Medulla oblongata (tissue), 1 donor: ENCODE data around the gene ASNSD1.
"Not testable (repeated sequence)": the region's sequence is repeated elsewhere in the genome, so short reads cannot be mapped to it uniquely, and the experiment has no call there.

Source experiments
- DNase-seq: peaks from one replicate; pipeline ENCODE4 v3.0.0-alpha.2; 2015; ENCODE audit errors: extremely low spot score

ASNSD1 gene

DNA sequence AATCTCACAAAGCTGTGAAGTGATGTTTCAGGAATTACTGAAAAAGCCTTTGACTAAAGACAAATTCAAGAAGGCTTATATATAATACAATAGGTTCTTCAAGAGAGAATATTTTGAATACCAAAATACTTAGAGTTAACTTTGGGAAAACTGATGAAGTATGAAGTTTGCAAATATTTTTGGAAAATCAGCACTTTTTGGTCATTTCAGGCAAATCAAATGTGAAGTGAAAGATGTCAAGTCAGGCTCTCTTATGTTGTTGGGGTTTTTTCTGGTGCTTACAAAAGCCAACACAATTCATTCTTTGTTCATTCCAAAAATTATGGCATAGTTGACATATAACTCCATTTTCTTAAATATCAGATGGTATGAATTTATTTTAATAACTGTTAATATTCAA, 14.7 kb upstream of the ASNSD1 start:
- DNase-seq = no peak

DNA sequence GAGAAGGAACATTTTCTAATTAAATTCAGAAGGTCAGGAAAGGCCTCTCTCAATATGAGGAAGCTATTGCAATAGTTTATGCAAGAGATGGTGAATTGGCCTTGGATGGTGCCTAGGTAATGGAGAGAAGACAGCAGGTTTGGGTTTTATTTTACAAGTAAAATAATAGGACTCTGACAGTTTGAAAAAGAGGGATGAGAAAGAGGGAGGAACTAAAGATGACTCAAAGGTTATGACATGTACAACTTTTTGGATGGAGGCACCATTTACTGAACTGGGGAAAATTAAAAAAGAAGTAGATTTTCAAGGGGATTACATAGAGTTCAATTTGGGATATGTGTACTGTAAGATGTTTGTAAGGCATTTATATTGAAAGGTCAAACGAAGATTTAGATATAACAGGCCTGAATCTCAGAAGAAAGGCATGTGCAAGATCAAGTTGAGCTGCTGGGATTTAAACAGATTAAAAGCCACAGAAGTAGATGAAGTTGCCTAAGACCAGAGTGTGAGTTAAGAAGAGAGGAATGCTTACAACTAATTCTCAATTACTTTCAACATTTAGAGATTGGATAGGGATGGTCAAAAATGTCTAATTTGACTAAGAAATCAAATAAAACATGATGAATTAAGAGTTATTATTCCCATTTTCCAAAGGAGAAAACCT, 12.3 kb upstream of the ASNSD1 start:
- DNase-seq = no peak

DNA sequence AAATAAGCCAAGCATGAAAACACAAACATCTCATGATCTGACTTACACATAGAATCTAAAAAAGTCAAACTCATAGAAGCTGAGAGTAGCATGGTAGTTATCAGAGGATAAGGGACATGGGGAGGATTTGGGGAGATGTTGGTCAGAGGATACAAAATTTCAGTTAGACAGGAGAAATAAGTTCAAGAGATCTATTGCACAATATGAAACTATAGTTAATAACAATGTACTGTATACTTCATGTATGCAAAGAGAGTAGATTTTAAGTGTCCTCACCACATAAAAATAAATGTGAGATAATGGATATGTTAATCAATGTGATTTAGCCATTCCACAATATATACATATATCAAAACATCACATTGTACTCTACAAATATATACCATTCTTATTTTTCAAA, 10.0 kb upstream of the ASNSD1 start:
- DNase-seq = no peak

DNA sequence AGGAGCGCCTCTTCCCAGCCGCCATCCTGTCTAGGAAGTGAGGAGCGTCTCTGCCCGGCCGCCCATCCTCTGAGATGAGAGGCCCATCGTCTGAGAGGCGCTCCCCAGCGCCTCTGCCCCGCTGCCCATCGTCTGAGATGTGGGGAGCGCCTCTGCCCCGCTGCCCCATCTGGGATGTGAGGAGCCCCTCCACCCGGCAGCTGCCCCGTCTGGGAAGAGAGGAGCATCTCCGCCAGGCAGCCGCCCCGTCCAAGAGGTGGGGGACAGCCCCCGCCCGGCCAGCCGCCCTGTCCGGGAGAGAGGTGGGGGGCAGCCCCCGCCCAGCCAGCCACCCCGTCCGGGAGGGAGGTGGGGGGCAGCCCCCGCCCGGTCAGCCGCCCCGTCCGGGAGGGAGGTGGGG, 7.8 kb upstream of the ASNSD1 start:
- DNase-seq = not testable (repeated sequence)

DNA sequence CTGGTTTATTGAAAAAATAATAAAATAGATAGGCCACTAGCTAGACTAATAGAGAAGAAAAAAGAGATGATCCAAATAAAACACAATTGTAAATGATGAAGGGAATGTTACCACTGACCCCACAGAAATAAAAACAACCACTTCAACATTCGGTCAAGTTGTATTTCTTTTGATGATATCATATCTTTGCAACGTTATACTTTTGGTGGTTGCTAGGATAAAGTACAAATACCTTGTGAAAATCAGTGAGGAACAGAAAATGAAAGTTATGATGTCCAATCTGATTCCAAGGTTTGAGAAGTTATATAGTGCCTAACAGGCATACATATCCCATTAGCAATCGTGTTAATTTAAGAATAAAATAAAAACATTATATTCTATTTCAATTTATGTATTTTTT, 6.6 kb upstream of the ASNSD1 start:
- no peak for DNase-seq

DNA sequence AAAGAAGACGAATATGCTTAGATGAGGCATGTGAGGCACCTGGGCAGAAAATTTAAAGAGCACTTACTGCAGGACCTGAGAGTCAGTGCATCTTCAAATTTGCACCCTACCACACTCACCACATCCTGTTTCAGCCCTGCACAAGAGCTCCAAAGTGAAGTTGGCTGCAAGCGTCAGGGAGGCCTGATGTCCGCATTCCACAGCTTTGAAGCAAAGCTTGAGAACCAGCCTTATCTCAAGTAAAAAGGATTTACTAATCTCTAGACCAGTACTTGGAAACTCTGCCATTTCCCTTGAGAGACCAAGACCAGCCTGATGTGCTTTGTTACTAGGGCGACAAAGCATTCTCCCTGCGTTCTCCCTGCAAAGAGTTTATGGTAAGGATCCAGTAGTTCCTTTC, 3.4 kb upstream of the ASNSD1 start:
- no peak for DNase-seq

DNA sequence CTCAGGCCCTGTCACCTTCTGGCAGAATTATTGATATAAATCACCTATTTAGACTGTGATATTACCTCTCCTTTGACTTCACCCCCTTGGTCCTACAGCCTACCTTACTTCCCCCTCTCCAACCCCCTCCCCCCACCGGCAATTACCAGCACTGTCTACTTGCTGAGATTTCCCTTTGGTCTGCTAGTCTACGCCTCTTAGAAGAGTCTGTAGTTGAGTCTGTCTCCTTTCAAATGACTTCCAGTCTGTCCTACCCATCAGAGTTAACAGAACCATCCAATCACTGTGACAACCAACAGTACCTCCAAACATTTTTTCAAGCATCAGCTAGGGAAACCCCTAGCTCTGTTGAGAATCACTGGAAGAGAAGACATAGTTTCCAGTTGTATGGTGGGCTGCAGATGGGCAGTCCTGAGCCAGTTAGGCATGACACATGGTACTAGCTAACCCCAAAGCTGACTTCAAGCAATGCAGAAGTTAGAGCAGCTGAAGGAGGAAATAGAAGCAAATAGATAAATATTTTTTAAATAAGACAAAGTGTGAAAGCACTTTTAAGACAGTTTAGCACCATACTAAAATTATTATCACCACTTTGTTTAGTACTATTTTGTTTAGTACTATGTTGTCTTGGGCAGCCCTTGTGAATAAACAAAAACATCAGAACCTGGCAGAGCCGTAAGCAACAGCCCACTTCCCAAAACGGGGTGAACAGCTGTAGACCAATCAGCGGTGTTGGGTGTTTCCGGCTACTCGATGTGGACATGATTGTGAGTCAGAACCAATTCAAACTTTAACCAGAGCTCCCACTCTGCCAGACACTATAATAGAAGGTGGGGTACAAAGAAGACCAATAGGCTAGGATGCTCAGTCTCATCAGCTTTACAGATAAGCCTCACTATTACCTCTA, 2.7 kb upstream of the ASNSD1 start:
- no peak for DNase-seq

DNA sequence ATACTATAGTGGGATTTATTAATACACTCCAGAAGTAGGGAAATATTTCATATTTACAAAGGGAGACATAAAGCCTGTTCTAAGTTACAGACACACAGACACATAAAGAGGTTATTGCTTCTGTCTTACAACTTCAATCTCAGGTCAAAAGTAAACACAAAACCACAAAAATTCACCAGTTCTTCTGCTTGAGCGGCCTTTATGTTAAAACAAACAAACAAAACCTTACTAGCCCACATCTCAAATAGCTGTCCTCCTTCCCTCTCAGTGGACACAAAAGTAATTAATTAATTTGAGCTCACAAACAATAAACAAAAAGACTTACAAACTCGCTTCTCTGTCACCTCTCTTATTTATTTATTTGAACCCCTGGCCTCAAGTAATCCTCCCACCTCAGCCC, 1.5 kb upstream of the ASNSD1 start:
- DNase-seq = no peak

DNA sequence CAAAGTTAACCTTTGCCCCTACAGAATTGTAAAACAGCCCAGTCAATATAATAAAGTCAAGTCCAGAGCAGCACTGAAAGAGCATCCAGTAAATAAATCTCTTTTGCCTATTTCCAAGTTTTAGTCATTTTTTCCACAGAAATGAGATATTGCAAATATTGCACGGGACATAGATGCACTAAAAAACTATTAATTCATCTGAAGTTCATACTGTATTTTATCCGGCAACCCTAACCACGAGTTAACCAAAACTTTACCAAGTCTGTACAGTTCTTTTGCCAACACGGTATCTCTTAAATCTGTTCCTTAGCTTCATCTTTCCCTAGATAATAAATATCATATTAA, 484 bp upstream of the ASNSD1 start:
- no peak for DNase-seq

DNA sequence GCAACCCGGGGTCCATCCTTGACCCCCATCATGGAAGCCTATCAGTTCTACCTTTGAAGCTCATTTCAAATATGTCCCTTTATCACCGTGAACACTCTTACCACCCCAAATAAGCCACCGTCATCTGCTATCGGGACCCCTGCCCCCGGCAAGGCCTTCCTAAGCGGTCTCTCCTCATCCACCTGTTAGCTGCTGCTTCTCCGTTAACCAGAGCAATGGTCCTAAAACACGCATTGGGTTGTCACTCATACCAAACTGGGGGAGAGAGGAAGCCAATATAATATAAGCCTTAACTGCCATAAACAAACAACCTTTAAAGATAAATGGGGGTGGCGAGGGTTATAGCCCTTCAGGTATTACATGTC, 680 bp downstream of the ASNSD1 start:
- no peak for DNase-seq

DNA sequence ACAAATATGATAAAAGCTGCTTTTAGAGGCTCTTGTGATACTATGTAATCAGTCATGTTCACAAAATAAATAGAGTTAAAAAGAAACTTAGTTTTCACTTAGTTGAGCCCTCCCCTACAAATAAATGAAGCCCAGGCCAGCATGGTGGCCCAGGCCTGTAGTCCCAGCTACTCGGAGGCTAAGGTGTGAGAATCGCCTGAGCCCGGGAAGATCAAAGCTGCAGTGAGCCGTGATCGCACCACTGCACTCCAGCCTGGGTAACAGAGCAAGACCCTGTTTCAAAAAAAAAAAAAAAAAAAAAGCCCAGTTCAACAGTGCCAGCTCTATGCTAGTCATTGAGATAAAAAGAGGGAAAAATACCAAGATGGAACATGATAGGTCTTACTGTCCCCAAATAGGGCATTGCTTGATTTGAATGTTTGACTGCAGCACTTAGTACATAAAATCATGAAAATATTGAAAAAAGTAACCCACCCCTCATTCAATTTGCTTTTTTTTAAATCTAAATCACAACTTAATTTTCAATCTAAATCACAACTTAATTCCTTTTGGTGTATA, 1.5 kb downstream of the ASNSD1 start:
- DNase-seq = no peak

DNA sequence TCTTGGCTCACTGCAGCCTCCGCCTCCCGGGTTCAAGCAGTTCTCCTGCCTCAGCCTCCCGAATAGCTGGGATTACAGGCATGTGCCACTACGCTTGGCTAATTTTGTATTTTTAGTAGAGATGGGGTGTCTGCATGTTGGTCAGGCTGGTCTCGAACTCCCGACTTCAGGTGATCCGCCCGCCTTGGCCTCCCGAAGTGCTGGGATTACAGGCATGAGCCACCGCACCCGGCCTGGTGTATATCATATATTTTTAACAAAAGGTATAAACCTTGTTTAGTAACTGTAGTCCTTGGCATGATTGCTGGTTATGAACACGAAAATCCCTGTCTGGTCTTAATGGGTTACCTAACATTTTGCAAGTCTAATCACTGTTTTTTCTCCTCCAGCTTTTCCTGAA, 2.1 kb downstream of the ASNSD1 start:
- DNase-seq = not testable (repeated sequence)

DNA sequence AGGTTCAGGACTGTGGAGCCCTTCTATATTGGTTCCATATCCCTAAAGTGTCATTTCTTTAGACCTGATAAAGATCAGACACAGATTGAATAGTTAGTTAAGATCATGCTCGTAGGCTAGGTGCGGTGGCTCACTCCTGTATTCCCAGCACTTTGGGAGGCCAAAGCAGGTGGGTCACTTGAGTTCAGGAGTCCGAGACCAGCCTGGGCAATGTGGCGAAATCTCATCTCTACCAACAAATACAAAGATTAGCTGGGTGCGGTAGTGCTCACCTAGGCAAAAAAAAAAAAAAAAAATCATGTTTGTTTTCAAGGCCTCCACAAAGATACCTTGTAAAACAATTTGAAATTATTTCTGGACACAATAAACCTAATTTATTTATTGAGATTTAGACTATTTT, 8.7 kb downstream of the ASNSD1 start:
- no peak for DNase-seq

DNA sequence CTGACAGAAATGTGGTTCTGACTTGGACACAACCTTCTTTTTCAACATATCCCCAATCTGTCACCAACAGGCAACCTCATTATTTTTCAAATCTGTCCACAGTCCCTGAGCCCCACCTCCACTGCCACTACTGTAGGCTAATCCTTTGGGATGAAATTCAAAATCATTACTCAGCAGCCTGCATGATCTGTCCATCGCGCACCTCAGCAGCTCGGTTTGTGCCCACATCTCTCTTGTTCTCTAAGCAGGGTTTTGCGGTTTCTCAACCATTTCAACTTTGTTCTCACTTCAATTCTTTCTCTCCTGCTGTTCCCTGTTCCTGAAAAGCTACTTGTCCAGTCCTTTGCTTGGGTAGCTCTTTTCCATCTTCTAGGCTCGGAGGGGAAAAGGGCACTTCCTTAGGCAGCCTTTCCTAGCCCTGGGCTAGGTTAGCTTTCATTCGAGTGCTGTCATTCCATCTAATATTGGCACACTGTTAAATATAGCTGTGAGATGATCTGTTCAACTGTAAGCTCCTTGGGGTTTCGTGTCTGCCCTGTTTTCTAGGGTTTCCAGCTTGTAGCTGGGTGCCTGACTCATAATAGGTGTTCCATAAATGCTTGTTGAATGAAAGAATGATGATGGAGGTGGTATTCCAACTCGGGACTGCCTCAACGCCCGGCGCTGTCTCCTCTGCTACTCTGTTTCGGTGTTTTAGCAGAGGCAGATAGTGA, 12.6 kb downstream of the ASNSD1 start:
- no peak for DNase-seq

DNA sequence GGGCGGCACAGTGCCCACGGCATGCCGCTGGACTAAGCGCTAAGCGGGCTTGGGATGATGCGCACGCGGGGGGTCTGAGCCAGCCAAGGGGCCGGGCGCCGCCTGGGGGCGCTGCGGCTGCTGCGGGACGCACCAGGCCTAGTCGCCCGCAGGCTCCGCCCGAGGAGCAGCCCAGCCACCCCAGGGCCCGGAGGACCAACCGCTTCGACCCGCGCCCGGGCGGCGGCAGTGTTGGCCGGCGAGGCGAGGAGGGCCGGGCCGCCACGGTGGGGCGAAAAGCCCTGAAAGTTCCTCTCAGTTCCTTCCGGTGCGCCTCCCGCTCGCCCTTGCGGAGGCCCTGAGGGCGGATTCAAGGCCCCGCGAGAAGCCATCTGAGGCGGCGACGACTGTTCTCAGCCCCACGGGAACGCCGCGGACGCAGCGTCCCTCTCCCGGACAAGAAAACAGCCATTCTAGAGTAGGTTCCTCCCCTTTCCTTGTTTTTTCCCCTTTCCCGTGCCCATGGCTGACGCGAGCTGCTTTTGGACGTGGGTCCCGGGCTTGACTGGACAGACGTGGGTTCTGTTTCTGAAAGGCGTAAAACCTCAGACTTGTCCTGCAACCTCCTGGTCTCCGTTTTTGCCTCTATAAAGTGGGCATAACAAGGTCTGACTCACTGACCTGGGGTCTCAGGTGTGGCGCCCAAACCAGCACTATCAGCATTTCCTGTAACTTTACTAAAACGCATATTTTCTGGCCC, 13.3 kb downstream of the ASNSD1 start, which contains the start of gene ANKAR:
TSS of gene ANKAR (plus strand) at position 297 of the 739 bp plus-strand sequence. CDS start 1,821 bp downstream, outside the sequence.
- peak; percentile 92 for DNase-seq

DNA sequence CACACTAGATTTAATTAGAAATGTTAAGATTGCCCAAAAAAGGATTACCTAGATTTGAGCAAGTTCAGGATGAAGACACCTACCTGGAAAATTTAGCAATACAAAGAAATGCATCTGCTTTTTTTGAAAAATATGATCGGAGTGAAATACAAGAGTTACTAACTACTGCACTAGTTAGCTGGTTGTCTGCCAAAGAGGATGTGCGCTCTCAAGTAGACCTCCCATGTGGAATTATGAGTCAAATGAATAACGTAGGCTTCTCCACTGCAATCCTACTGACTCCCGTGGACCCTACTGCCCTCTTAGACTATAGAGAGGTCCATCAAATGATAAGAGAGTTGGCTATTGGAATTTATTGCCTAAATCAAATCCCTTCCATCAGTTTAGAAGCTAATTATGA, 15.2 kb downstream of the ASNSD1 start:
- DNase-seq = no peak

DNA sequence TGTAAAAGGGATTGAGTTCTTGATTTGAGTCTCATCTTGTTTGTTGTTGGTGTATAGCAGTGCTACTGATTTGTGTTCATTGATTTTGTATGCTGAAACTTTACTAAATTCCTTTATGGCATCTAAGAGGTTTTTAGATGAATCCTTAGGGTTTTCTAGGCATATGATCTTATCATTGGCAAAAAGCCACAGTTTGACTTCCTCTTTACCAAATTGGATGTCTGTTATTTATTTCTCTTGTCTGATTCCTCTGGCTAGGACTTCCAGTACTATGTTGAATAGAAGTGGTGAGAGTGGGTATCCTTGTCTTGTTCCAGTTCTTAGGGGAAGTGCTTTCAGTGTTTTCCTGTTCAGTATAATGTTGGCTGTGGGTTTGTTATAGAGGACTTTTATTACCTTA, 18.0 kb downstream of the ASNSD1 start:
- no peak for DNase-seq

DNA sequence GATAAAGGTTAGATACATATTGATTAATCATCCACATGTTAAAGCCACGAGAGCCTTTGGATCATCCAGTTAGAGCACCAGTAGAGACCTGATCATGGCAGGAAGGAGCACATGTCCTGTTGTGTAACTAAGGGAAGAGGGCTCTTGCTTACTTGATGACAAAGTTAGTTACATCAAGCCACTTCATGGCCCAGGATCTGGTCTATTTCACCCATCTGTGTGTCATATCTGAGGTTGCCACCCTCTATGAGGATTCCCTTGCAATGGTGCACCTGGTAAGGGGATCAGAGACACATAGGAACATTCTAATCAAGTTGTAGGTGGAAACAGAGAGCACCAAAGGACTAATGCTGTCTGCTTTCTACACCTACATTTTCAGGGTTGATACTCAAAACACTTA, 19.9 kb downstream of the ASNSD1 start:
- DNase-seq = no peak

DNA sequence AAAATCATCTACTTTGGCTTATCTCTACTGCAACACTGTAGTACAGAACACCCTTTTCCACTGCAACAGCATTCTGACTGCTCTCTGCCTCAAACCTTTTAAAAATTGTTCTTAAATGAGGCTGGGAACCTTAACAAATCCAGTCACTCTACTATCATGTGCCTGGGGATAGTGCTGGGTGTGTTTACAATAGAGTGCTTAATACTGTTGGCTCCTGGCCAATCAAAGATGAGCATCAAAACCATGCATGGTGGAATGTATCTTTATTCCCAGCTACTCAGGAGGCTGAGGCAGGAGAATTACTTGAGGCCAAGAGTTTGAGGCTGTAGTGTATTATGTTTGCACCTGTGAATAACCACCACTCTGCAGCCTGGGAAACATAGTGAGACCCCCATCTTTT, 20.6 kb downstream of the ASNSD1 start:
- DNase-seq = no peak

DNA sequence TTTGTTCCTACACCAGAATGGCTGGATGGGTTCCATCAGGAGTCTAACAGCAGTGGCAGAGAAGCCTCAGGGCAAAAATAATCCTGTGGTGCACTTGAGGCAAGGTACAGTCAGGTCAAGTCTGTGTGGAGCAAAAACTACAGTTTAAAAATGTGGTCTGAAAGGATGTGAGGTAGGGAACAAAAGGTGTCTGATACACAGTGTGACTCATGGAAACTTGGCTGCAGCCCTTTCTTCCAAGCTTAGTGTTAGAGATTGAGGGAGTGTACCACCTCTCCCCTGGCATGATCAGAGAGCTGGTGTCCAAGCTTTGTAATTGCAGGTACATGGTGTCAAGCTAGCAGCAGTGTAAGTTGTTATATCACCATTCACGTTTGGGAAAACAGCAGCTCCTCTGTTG, 22.1 kb downstream of the ASNSD1 start:
- no peak for DNase-seq

DNA sequence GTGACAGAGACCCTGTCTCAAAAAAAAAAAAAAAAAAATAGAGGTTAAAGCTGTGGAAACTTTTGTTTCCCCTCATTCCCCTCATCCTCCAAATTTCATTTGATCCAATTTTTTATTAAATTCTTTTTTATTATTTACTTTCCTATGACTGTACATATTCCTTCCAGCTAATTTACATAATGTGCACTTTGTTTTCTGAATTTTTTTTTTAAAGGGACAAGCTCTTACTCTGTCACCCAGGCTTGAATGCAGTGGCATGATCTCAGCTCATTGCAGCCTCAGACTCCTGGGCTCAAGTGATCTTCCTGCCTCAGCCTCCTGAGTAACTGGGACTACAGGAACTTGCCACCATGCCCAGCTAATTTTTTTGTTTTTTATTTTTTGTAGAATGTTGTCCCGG, 23.6 kb downstream of the ASNSD1 start:
- DNase-seq = no peak
